Activated CD8-positive, alpha-beta memory T cell treated with anti-CD3 and anti-CD28 coated beads for 36 hours (primary cell): ENCODE data around the gene PRX. TPM values are rescaled to one million over a fixed set of nuclear protein-coding genes. Genes with fewer than 3 reads are reported as not detected.
"Not testable (repeated sequence)": the region's sequence is repeated elsewhere in the genome, so short reads cannot be mapped to it uniquely, and the experiment has no call there.

Experiments
- CTCF ChIA-PET: fragments of 350-600 bp; sonication (Branson Sonifier 250); formaldehyde crosslinking; loops from one replicate; lab custom pipeline; 2021; ENCODE audit warnings: antibody characterized with exemption; lab: Charles Lee
- POLR2A ChIA-PET: fragments of 350-600 bp; sonication (Branson Sonifier 250); formaldehyde crosslinking; loops from one replicate; lab custom pipeline; 2021; ENCODE audit warnings: antibody characterized with exemption; lab: Charles Lee
- total RNA-seq, 2 experiments: library from RNA; stranded (reverse); gene quantifications; one replicate each; pipeline ENCODE4 v1.2.3, GENCODE V29; 2021

Gene PRX
- total RNA-seq, 2 experiments from 2014 or later: 0.67 to 0.84 TPM

DNA sequence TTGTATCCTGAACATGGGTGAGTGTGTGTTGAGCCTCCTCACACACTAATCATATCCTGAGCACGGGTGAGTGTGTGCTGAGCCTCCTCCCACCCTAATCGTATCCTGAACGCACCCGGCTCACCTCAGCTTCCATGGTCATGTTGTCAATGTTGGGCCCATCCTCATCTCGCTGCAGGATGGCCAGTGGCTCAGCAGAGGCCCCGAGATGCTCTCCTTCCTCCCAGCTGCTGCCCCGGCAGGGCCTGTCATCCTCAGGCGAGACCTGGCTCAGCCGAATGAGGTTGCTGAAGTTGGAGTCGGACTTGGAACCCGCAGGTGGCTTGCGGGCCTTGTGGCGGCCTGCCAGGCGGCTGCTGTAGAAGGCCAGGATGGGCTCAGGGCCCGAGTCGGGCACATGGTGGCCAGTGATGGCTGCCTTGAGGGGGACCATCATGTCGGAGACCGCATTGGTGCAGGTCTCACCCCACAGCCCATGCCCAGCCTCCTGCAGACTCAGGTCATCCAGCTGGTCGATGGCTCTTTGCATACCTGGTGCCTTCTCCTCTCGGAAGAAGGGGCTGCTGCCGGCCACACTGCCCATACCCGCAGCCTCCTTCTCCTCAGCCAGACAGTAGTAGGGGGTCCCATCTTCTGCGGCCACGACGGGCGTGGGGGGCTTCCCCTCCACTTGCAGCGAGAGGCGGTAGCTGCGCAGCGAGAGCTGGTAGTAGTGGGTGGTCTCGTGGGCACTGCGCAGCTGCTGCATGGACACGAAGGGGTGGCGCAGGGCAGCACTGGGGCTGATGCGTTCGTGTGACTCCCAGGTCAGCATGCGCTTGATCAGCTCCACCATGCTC, 32.8 kb downstream of the PRX start:
- ChIA-PET CTCF (no interaction called here), POLR2A (no interaction called here)

DNA sequence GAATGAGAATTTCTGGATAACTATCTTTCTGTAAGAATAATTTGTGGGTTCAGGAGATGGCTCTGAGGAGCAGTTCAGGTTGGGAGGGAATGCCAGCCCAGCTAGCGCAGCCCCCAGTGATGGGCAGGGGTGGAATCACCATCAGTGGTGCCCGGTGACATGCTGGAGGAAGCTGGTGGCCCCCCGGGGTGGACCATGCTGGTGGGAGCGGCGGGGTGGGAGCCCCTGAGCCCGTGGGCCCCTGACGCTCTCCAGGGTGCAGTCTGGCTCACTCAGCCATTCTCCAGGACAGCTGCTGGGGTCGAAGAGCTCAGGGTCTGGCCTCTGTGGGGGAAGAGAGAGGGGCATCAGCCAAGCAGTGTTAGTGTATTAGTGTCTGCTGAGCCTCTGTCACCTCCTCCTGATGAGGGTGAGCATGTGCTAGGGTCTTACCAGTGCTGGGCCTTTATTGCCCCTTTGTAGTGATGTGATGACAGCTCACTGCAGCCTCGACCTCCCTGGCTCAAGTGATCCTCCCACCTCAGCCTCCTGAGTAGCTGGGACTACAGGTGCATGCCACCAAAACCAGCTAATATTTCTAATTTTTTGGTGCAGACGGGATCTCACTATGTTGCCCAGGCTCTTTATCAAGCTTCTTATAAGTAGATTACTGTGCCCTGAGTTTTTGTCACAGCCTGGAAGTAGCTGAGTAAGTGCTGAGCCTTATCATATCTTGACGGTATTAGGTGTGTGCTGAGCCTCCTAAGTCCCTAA, 33.6 kb downstream of the PRX start:
- ChIA-PET POLR2A (no interaction called here), CTCF (no interaction called here)

DNA sequence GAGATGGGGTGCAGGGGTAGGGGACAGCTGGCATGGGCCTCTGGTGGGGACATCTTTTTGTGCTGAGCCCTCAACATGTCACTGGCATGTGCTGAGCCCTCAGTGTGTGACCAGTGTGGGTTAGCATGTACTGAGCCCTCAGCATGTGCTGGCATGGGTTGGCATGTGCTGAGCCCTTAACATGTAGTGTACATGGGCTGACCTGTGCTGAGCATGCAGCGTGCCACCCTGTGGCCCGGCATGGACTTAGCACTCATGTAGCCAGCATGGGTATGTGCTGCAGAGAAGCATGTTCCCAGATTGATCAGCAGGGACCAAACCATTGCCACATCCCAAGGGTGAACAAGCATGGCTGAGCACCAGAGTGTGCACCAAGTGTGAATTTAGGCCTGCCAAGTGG, 34.7 kb downstream of the PRX start:
- ChIA-PET POLR2A (no interaction called here), CTCF (no interaction called here)

DNA sequence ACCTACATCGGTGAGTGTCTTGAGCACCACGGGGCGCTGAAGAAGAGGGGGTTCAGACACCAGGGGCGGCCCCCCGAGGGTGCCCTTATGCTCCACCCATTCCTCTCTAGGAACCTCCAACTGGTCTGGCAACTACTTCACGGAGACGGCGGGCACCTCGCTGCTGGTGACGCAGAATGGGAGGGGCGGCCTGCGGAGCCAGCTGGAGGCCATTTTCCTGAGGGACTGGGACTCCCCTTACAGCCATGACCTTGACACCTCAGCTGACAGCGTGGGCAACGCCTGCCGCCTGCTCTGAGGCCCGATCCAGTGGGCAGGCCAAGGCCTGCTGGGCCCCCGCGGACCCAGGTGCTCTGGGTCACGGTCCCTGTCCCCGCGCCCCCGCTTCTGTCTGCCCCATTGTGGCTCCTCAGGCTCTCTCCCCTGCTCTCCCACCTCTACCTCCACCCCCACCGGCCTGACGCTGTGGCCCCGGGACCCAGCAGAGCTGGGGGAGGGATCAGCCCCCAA, 35.2 kb downstream of the PRX start:
- ChIA-PET CTCF (no interaction called here), POLR2A (no interaction called here)

DNA sequence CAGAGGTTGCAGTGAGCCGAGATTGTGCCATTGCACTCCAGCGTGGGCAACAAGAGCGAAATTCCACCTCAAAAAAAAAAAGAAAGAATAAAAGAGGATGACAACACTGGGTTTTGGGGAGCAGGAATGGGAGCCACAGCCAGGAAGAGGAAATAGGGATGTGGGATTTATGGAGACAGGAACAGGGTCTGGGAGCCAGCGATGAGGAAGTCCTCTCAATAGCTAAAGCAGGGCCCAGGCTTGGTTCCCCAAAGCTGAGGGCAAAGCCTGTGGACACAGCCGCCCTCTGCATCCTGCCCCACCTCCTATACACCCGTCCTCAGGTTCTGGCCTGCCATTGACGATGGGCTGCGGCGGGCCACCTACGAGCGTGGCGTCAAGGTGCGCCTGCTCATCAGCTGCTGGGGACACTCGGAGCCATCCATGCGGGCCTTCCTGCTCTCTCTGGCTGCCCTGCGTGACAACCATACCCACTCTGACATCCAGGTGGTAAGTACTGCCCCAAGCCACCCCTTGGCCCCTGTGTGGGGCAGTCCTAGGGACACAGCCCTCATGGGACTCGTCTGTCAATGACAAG, 36.8 kb downstream of the PRX start:
- POLR2A ChIA-PET: no interaction called here
- CTCF ChIA-PET: no interaction called here

DNA sequence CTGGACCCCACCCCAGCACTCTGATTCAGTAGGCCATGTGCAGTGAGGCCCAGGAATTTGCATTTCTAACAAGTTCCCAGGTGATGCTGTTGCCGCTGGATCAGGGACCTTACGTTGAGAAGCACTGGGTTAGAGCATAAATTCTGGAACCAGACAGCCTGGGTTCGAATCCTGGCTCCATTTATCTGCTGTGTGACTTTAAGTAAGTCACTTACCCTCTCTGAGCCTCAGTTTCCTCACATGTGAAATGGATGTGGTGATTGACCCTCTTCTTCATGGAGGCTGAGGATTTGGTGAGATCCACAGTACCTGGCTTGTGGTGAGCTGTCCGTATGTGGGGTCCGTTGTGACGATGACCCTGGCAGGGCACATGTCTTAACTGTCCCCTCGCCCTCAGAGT, 39.1 kb downstream of the PRX start:
- POLR2A ChIA-PET: no interaction called here
- CTCF ChIA-PET: no interaction called here

DNA sequence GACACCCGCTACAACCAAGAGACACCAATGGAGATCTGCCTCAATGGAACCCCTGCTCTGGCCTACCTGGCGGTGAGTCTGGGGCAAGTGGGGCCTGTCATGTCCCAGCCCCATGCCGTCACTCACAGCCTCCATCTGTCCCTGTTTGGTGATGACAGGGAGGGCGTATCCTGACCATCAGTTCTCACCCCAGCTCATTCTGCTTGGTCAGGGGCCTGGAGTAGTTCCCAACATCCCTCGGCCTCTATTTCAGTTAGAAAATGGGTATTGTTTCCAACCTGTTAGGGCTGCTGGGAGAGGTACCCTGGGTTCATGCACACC, 41.4 kb downstream of the PRX start:
- CTCF ChIA-PET: interaction anchor here (0.6 kb wide), 1 partner anchor 69 kb away, joined by 4 read pairs; no protein-coding TSS in a partner anchor
- POLR2A ChIA-PET: no interaction called here

DNA sequence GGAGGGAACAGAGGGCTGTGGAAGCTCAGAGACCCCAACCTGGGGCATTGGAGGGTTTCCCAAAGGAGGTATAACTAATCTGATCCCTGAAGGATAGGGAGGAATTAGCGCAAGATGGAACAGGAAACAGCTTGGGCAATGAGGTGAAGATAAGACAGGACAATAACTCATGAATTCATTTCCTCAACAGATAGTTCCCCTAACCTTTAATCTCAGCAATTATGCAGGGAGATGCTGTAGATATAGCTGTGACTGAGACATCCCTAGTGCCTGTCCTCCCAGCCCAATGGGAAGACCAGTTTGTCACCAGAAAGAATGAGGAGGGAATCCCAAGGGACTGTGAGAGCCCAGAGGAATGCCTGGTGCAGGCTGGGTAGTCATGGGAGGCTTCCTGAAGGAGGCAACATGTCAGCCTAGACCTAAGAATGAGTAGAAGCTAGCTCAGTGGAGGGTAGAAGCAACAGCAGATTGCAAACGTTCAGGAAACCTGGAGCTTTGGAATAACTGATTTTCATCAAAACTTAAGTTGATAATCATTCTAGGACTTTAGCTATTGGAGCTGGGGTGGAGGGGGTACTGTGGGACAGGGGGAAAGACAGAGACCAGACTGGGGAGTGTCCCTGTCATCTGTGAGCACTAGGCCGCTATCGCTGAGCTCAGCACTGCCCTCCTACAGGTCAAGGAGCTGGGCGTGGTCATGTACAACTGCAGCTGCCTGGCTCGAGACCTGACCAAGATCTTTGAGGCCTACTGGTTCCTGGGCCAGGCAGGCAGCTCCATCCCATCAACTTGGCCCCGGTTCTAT, 42.0 kb downstream of the PRX start:
- POLR2A ChIA-PET: interaction anchor here (0.6 kb wide), 1 partner anchor 39 kb away, joined by 5 read pairs; no protein-coding TSS in a partner anchor
- CTCF ChIA-PET: interaction anchor here (0.6 kb wide), 1 partner anchor 69 kb away, joined by 4 read pairs; no protein-coding TSS in a partner anchor

DNA sequence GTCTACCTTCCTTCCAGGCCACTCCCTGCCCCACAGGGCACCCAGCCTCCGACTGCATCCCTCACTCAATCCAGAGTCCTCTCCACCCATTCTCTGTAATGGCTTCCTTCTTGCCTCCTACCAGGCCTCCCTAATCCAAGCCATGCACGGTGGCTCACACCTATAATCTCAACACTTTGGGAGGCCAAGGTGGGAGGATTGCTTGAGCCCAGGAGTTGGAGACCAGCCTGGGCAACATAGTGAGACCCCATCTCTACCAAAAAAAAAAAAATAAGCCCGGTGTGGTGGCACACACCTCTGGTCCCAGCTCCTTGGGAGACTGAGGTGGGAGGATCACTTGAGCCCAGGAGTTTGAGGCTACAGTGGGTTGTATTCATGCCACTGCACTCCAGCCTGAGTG, 42.9 kb downstream of the PRX start:
- POLR2A ChIA-PET, CTCF ChIA-PET: not testable (repeated sequence)

DNA sequence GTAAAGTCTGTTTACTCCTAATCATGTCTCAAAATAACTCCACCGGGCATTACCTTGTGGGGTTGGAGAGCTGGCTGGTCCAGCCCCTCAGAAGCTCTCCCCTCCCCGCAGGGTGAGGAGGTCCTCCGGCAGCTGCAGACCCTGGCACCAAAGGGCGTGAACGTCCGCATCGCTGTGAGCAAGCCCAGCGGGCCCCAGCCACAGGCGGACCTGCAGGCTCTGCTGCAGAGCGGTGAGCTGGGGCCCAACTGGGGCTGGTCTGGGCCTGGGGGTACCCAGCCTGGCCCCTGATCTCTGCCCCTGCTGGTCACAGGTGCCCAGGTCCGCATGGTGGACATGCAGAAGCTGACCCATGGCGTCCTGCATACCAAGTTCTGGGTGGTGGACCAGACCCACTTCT, 43.4 kb downstream of the PRX start:
- ChIA-PET CTCF (no interaction called here), POLR2A (no interaction called here)

DNA sequence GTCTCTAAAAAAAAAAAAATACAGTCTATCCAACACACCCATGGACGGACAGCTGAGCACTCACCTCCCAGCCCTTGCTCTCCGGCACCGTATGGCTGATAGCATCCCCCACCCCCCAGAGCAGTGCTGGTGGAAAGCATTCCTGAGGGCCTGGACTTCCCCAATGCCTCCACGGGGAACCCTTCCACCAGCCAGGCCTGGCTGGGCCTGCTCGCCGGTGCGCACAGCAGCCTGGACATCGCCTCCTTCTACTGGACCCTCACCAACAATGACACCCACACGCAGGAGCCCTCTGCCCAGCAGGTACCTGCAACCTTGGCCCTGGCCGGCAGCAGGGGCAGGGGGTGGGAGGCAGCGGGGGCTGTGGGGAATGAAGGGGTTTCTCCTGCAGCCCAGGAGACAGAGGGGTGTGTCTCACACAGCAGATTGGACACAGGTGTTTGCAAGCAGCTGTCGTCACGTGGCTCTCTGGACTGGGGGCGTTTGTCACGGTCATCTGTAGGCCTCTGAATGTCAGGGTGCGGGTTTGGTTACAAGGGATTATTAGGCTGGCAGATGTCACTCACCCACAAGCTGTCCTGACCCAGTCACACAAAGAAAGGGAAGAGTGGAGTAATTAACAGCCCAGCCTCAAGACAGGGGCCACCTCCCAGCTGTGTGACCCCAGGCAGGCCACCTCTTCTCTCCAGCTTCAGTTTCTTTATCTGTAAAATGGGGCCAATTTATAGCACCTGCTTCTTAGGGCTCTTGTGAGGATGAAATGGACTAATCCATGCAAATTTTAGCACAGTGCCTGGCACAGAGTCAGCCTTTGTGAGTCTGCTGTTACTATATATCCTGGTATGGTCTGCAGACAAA, 45.4 kb downstream of the PRX start:
- POLR2A ChIA-PET: no interaction called here
- CTCF ChIA-PET: interaction anchor here (0.6 kb wide), 1 partner anchor 989 kb away, joined by 3 read pairs; no protein-coding TSS in a partner anchor

DNA sequence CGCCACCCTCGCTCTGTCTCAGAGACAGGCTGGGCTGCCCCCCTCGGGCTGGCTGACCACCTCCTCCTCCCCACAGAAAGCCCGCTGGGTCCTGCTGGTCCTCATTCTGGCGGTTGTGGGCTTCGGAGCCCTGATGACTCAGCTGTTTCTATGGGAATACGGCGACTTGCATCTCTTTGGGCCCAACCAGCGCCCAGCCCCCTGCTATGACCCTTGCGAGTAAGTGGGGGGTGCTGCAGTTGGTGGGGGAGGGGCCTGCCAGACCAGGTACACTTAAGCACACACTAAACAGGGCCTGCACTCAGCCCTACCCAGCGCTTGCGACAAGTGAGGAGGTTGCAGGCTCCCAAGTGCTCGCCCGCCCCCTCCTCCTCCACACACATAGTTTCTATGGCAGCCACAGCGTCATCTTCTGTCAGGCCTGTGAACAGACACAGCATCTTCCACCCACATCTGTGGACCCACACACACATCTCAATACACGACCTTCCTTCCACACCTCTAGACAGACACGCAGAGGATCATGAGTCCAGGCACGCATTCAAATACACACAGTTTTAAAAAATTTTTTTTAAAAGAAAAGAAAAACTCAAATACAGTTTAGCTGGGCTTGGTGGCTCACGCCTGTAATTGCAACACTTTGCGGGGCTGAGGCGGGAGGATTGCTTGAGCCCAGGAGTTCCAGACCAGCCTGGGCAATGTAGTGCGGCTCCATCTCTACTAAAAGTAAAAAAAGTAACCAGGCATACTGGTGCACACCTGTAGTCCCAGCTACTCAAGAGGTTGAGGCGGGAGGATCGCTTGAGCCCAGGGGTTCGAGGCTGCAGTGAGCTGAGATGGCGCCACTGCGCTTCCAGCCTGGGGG, 46.2 kb downstream of the PRX start:
- POLR2A ChIA-PET: interaction anchor here (1.0 kb wide), 1 partner anchor 212 kb away, joined by 3 read pairs; no protein-coding TSS in a partner anchor
- CTCF ChIA-PET: interaction anchor here (0.6 to 1.4 kb wide), 2 partner anchors 54 to 990 kb away, joined by 3 to 5 read pairs; no protein-coding TSS in a partner anchor

DNA sequence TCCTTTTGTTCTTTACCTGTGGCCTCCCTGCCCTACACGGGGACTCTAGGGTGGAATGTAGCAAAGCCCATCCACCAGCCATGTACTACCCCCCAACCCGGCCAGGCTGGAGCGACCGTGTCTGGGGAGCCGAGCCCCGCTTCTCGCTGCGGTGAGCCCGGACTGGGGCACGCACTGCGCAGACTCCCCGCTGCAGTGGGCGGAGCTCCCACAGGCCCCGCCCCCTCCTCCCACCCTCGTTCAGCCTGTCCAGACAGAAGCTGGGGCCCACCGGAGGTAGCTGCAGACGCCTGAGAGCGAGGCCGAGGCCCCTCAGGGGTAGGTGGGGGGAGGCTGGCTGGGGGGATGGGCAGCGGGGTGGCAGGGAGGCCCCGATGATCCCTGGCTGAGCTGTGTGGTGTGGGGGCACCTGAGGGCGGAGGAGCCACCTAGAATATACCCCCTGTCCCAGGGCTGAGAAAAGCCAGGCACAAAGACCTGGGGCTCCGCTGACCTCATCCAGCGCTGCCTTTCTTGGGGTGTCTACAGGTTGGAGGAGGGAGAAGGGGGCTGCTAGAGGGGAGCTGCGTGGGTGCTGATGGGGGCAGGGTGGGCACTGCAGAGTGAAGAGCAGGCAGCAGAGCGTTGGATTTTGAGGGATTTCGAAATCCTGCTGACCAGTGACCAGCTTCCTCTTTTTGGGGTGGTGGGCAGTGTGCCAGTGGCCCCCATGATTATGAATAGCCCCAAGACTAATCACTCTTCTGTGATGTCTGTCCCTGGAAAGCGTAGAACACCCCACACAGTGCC, 47.4 kb downstream of the PRX start:
- CTCF ChIA-PET: interaction anchor here (0.9 to 1.4 kb wide), 2 partner anchors 55 to 60 kb away, joined by 3 to 5 read pairs; no protein-coding TSS in a partner anchor
- POLR2A ChIA-PET: interaction anchor here (1.0 kb wide), 1 partner anchor 213 kb away, joined by 3 read pairs; no protein-coding TSS in a partner anchor

DNA sequence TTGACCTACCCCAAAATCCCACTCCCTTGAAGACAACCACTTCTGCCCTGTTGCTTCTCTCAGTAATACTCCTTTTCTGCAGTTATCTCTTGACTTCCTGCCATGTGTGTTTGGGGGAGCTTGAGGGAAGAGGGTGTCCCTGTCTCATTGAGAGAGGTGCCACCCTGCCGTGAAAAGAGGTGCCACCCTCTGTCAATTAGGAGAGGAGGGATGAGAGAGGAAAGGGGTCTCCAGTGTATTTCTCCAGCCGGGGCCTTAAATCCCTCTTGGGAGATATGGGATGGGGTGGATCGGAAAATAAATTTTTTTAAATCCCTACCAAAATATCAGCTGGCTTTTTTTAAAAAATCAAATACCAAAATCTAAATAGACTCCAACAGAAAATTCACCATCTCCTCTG, 48.2 kb downstream of the PRX start:
- POLR2A ChIA-PET: interaction anchor here (0.6 kb wide), 1 partner anchor 74 kb away, joined by 3 read pairs; no protein-coding TSS in a partner anchor
- CTCF ChIA-PET: interaction anchor here (1.4 kb wide), 1 partner anchor 56 kb away, joined by 5 read pairs; no protein-coding TSS in a partner anchor

DNA sequence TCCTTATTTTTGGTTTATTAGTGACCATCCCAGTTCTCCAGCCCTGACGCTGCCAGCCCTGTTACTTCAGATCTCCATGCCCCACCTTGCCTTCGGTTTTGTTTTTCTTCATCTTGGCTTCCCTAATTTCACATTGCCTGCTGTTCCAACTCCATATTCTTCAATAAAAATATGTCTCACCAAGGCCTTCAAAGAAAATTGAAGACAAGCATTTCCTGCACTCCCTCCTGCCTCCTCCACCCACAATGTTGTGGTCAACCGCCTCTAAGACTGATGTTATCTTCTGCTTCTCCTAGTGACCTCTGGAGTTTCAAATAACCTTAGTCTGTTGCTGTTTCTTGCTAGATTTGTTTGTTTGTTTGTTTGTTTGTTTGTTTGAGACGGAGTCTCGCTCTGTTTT, 50.1 kb downstream of the PRX start:
- ChIA-PET CTCF (no interaction called here), POLR2A (no interaction called here)

DNA sequence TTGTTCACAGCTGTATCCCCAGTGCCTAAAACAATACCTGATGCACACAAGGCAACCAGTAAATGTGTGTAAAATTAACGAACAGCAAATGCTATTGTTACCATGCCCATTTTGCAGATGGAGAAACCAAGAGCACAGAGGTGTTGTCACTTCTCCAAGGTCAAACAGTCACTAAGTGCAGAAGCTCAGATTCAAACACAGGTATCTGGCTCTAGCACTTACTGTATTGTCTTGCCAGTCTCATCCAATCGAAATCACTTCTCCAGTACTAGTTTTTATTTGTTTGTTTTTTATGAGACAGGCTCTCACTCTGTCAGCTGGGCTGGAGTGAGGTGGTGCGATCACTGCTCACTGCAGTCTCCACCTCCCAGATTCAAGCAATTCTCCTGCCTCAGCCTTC, 51.0 kb downstream of the PRX start:
- POLR2A ChIA-PET: no interaction called here
- CTCF ChIA-PET: no interaction called here
